Measurements from ENCODE around the gene ARAP1. TPM values are rescaled to one million over a fixed set of nuclear protein-coding genes. Genes with fewer than 3 reads are reported as not detected.

ARAP1 gene
- total RNA-seq, 4 donors from 2014 or later: 53.8 to 126 (median 88.8) TPM

GRCh38 chr11:72755713-72756285, 3.6 kb upstream of the ARAP1 start:
- peaks cover 28% of the 10 kb centered on the region for H3K4me1 ChIP-seq

DNA sequence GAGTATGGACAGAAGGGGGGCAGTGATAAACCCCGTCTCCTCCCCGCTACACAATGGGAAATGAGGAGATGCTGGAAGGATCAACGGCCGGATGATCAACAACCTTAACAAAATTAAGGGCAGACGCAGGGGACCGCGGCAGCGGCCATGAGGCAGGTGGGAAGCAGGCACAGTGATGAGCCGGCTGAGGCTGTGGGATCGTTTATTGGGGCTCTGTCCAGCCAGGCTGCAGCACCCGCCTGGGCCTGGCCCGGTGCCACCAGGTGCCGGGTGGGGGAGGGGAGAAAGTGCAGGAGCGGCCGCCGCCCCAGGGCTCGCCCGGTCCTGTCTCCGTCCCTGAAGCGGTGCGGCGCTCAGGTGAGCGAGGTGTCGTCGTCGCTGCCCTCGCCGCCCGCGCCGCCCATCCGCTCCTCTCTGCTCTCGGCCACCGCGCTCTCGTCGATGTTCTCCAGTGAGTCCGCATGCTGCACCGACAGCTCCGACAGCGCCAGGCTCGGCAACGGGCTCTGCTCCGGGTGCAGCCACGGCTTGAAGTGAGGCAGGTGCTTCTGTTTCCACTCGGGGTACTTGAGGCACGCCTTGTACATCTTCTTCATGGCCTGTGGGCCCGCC, 2.4 kb upstream of the ARAP1 start:
- no peak for TF ChIP-seq CTCF (IDR thresholded peaks at IDR 0.05)
- TF ChIP-seq EP300 (IDR thresholded peaks at IDR 0.05): no peak
- no peak for TF ChIP-seq POLR2A (IDR thresholded peaks at IDR 0.05)
- TF ChIP-seq POLR2AphosphoS5 (IDR thresholded peaks at IDR 0.05): no peak
- Histone ChIP-seq H3K36me3 (peaks cover 43% of the 10 kb centered on the region), H3K4me3 (no peak overlapping the region), H3K27me3 (no peaks in the 10 kb centered on the region), H3K9me3 (no peaks in the 10 kb centered on the region), H3K4me1 (peaks cover 31% of the 10 kb centered on the region), H3K27ac (no peak overlapping the region)
- 79% methylated on average over 30 of the region's 48 CpGs for WGBS
- no peak for DNase-seq (ENCODE audit: low spot score in 2 of 2)

More at GRCh38 chr11:72755713-72756285, 3.6 kb upstream of the ARAP1 start:
- Histone ChIP-seq H3K36me3 (peaks cover 43% of the 10 kb centered on the region), H3K4me3 (no peak overlapping the region), H3K27ac (no peak overlapping the region), H3K27me3 (no peaks in the 10 kb centered on the region), H3K9me3 (no peaks in the 10 kb centered on the region)
- no peak for DNase-seq (ENCODE audit: low spot score in 2 of 2)
- TF ChIP-seq EP300 (IDR thresholded peaks at IDR 0.05): no peak
- no peak for TF ChIP-seq CTCF (IDR thresholded peaks at IDR 0.05)
- no peak for TF ChIP-seq POLR2A (IDR thresholded peaks at IDR 0.05)
- no peak for TF ChIP-seq POLR2AphosphoS5 (IDR thresholded peaks at IDR 0.05)
- WGBS: 85% methylated on average over 4 of the region's 4 CpGs

- DNase-seq (ENCODE audit: low spot score in 2 of 2): no peak
- no peaks in the 10 kb centered on the region for H3K9me3 ChIP-seq
- H3K27ac ChIP-seq: no peak overlapping the region
- 96% methylated on average over 8 of the region's 8 CpGs for WGBS
- peaks cover 43% of the 10 kb centered on the region for H3K36me3 ChIP-seq
- H3K27me3 ChIP-seq: no peaks in the 10 kb centered on the region
- peaks cover 32% of the 10 kb centered on the region for H3K4me1 ChIP-seq
- no peak overlapping the region for H3K4me3 ChIP-seq
- no peak for TF ChIP-seq POLR2AphosphoS5 (IDR thresholded peaks at IDR 0.05)
- TF ChIP-seq CTCF (IDR thresholded peaks at IDR 0.05): no peak
- no peak for TF ChIP-seq POLR2A (IDR thresholded peaks at IDR 0.05)
- no peak for TF ChIP-seq EP300 (IDR thresholded peaks at IDR 0.05)
Measured at GRCh38 chr11:72754149-72754543, 1.9 kb upstream of the ARAP1 start.

DNA sequence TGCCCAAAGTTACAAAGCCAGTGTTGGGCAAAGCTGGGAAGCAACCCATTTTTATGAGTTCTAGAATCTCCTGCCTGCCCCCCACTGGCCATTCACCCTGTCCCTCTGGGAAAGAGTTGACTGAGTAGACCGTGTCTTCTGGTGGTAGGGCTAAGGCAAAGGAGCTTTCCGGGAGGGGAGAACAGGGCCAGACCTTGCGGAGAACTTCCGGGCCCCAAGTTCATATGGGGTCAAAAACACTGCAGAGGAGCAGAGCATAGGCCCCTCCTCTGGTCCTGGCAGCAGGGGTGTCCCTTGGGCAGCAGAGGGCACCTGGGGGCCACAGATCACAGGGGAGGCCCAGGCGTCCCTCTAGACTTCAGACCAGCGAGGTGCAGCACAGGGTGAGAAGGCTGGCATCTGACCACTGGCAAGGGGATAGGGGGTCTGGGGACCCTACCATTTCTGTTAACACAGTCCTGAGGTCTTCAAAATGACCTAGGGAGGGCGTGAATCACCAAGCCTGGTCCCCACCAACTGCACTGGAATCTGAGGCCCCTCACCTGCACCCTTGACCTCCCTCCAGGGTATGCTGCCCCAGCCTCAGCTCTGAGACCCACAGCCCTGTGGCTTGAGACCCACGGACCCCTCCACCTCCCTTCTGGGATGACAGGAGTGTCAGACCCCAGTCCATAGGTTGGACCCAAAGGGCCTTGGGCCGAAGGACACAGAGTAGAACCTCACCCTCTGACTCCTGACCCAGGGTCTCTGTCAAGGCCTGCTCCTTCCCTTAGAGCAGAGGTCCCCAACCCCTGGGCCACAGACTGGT, 1.3 kb upstream of the ARAP1 start:
- Histone ChIP-seq H3K9me3 (no peaks in the 10 kb centered on the region), H3K27me3 (no peaks in the 10 kb centered on the region), H3K4me1 (peaks cover 33% of the 10 kb centered on the region), H3K4me3 (no peak overlapping the region), H3K36me3 (peaks cover 37% of the 10 kb centered on the region), H3K27ac (no peak overlapping the region)
- DNase-seq (ENCODE audit: low spot score in 2 of 2): no peak
- 88% methylated on average over 6 of the region's 9 CpGs for WGBS
- no peak for TF ChIP-seq POLR2AphosphoS5 (IDR thresholded peaks at IDR 0.05)
- TF ChIP-seq CTCF (IDR thresholded peaks at IDR 0.05): no peak
- TF ChIP-seq POLR2A (IDR thresholded peaks at IDR 0.05): no peak
- no peak for TF ChIP-seq EP300 (IDR thresholded peaks at IDR 0.05)

Measured in suprapubic skin (tissue), 4 donors.